IMR-90 (cell line): ENCODE results near the gene DPEP2NB. TPM values are rescaled to one million over a fixed set of nuclear protein-coding genes. Genes with fewer than 3 reads are reported as not detected.
A peak's percentile ranks its signal among the peaks of the same experiment; 100 is the strongest.

ENCODE experiments used
- ATAC-seq: fragments of 200-7000 bp; cut with Tn5 transposase; 2 replicates; pipeline ENCODE4 v1.9.1; 2020; ENCODE audit warnings: low read depth, mild to moderate bottlenecking, moderate library complexity
- BruUV-seq: library from RNA; stranded (reverse); fragments of 400-500 nt; replicated peaks from 2 replicates; lab custom pipeline; 2021; lab: Mats Ljungman, UMichigan
- CTCF ChIA-PET: fragments of 300-600 bp; formaldehyde crosslinking; extraction: SDS; loops from one replicate; lab custom pipeline; 2021; ENCODE audit warnings: antibody characterized with exemption; lab: Yijun Ruan, JAX
- POLR2A ChIA-PET: fragments of 300-600 bp; sonication (Branson Sonifier 250); formaldehyde crosslinking; loops from one replicate; lab custom pipeline; 2022; ENCODE audit warnings: antibody characterized with exemption; ENCODE audit not compliant: unreplicated experiment; lab: Charles Lee
- DNase-seq: peaks from one replicate; pipeline ENCODE4 v3.0.0; 2013
- H2AFZ ChIP-seq: replicated peaks from 2 replicates; pipeline ENCODE3; 2013; ENCODE audit warnings: low read length, mild to moderate bottlenecking; ENCODE audit not compliant: poor library complexity
- H2AK5ac ChIP-seq: 2 replicates; pipeline ENCODE4 v1.6.1; 2013; ENCODE audit warnings: low read depth, low read length, inconsistent platforms
- H2AK9ac ChIP-seq: replicated peaks from 2 replicates; pipeline ENCODE3; 2013; ENCODE audit warnings: mild to moderate bottlenecking, low read depth, low read length, moderate library complexity; ENCODE audit not compliant: poor library complexity
- H2BK120ac ChIP-seq: 2 replicates; pipeline ENCODE4 v1.6.1; 2013; ENCODE audit warnings: low read depth, low read length, inconsistent platforms
- H2BK15ac ChIP-seq: 3 replicates; pipeline ENCODE4 v1.6.1; 2013; ENCODE audit warnings: low read depth, low read length, inconsistent platforms
- H2BK20ac ChIP-seq: 2 replicates; pipeline ENCODE4 v1.6.1; 2013; ENCODE audit warnings: low read depth, mild to moderate bottlenecking, inconsistent platforms, low read length, moderate library complexity
- H2BK5ac ChIP-seq: 2 replicates; pipeline ENCODE4 v1.6.1; 2013; ENCODE audit warnings: mild to moderate bottlenecking, low read depth, low read length, inconsistent platforms; ENCODE audit not compliant: poor library complexity, severe bottlenecking
- H3K14ac ChIP-seq: replicated peaks from 2 replicates; pipeline ENCODE4 v1.6.1; 2013; ENCODE audit warnings: low read depth, low read length, inconsistent platforms
- H3K18ac ChIP-seq: 2 replicates; pipeline ENCODE4 v1.6.1; 2013; ENCODE audit warnings: low read depth, low read length, control low read depth
- H3K23ac ChIP-seq: 2 replicates; pipeline ENCODE4 v1.6.1; 2013; ENCODE audit warnings: low read depth, low read length, inconsistent platforms
- H3K27ac ChIP-seq: 2 replicates; pipeline ENCODE4 v1.5.1; 2013; ENCODE audit warnings: mild to moderate bottlenecking, control low read depth, low read length; ENCODE audit not compliant: insufficient read depth
- H3K27me3 ChIP-seq: 2 replicates; pipeline ENCODE4 v1.6.1; 2013; ENCODE audit warnings: low read length; ENCODE audit not compliant: control insufficient read depth, insufficient read depth
- H3K36me3 ChIP-seq: 2 replicates; pipeline ENCODE4 v1.6.1; 2013; ENCODE audit warnings: low read length, mixed read lengths; ENCODE audit not compliant: control insufficient read depth, insufficient read depth
- H3K4ac ChIP-seq: 2 replicates; pipeline ENCODE4 v1.6.1; 2013; ENCODE audit warnings: low read depth, low read length, inconsistent platforms
- H3K4me1 ChIP-seq: 2 replicates; pipeline ENCODE4 v1.6.1; 2013; ENCODE audit warnings: low read length, mixed read lengths; ENCODE audit not compliant: control insufficient read depth, insufficient read depth
- H3K4me2 ChIP-seq: 2 replicates; pipeline ENCODE4 v1.6.1; 2013; ENCODE audit warnings: low read depth, mild to moderate bottlenecking, control low read depth, low read length, moderate library complexity
- H3K4me3 ChIP-seq: 2 replicates; pipeline ENCODE4 v1.5.1; 2013; ENCODE audit warnings: low read depth, mild to moderate bottlenecking, control low read depth, low read length, moderate library complexity; ENCODE audit not compliant: insufficient read depth
- H3K56ac ChIP-seq: 2 replicates; pipeline ENCODE4 v1.6.1; 2013; ENCODE audit warnings: low read length, inconsistent platforms; ENCODE audit not compliant: insufficient read depth; ENCODE audit errors: extremely low read depth
- H3K79me1 ChIP-seq, 2 experiments: 2 replicates each; pipeline ENCODE4 v1.6.1; 2013; ENCODE audit warnings: low read length in 2 of 2, inconsistent platforms in 1 of 2, low read depth in 1 of 2
- H3K9ac ChIP-seq: 2 replicates; pipeline ENCODE4 v1.6.1; 2013; ENCODE audit warnings: low read depth, low read length, control low read depth
- H3K9me1 ChIP-seq: 2 replicates; pipeline ENCODE4 v1.6.1; 2013; ENCODE audit warnings: low read length, inconsistent platforms; ENCODE audit not compliant: insufficient read depth
- H3K9me3 ChIP-seq: 2 replicates; pipeline ENCODE4 v1.6.1; 2013; ENCODE audit warnings: low read length; ENCODE audit not compliant: control insufficient read depth, insufficient read depth
- H4K20me1 ChIP-seq: 2 replicates; pipeline ENCODE4 v1.6.1; 2013; ENCODE audit warnings: low read length, inconsistent platforms; ENCODE audit not compliant: insufficient read depth
- H4K5ac ChIP-seq: 2 replicates; pipeline ENCODE4 v1.6.1; 2013; ENCODE audit warnings: mild to moderate bottlenecking, low read depth, low read length, control low read depth
- H4K8ac ChIP-seq, 2 experiments: 2 replicates each; pipeline ENCODE4 v1.6.1; 2013; ENCODE audit warnings: low read depth in 2 of 2, low read length in 2 of 2, control low read depth in 1 of 2, inconsistent platforms in 1 of 2
- H4K91ac ChIP-seq: 2 replicates; pipeline ENCODE4 v1.6.1; 2013; ENCODE audit warnings: low read depth, low read length, inconsistent platforms; ENCODE audit not compliant: insufficient read depth
- BHLHE40 ChIP-seq: fragments of 150-350 bp; IDR thresholded peaks from 2 replicates; pipeline ENCODE4 v1.6.1; 2016; ENCODE audit warnings: mild to moderate bottlenecking, low read depth, low read length
- CEBPB ChIP-seq: IDR thresholded peaks from 2 replicates; pipeline ENCODE4 v1.6.1; 2012; ENCODE audit warnings: low read depth, low read length, improper control_type of control experiment
- CHD1 ChIP-seq: IDR thresholded peaks from 2 replicates; pipeline ENCODE4 v1.6.1; 2012; ENCODE audit warnings: low read depth, low read length, improper control_type of control experiment
- CTCF ChIP-seq: conservative IDR thresholded peaks from 2 replicates; pipeline ENCODE4 v1.5.1; 2012; ENCODE audit warnings: mild to moderate bottlenecking, low read depth, low read length, improper control_type of control experiment
- ELK1 ChIP-seq: fragments of 150-350 bp; IDR thresholded peaks from 2 replicates; pipeline ENCODE4 v1.6.1; 2016; ENCODE audit warnings: low read depth, mild to moderate bottlenecking, low read length, moderate library complexity, borderline replicate concordance
- FOS ChIP-seq: fragments of 150-350 bp; IDR thresholded peaks from 2 replicates; pipeline ENCODE4 v1.6.1; 2016; ENCODE audit warnings: low read depth, low read length
- MAFK ChIP-seq: IDR thresholded peaks from 2 replicates; pipeline ENCODE4 v1.6.1; 2012; ENCODE audit warnings: low read depth, low read length, improper control_type of control experiment
- MAZ ChIP-seq: IDR thresholded peaks from 2 replicates; pipeline ENCODE4 v1.6.1; 2012; ENCODE audit warnings: low read depth, mild to moderate bottlenecking, low read length, improper control_type of control experiment, moderate library complexity, borderline replicate concordance
- MXI1 ChIP-seq: IDR thresholded peaks from 2 replicates; pipeline ENCODE4 v1.6.1; 2012; ENCODE audit warnings: low read depth, mild to moderate bottlenecking, low read length, moderate library complexity, borderline replicate concordance
- NFE2L2 ChIP-seq: fragments of 150-350 bp; IDR thresholded peaks from 2 replicates; pipeline ENCODE4 v1.6.1; 2016; ENCODE audit warnings: low read depth, mild to moderate bottlenecking, low read length
- POLR2A ChIP-seq: IDR thresholded peaks from 2 replicates; pipeline ENCODE4 v1.6.1; 2012; ENCODE audit warnings: mild to moderate bottlenecking, low read depth, low read length
- RAD21 ChIP-seq: IDR thresholded peaks from 2 replicates; pipeline ENCODE4 v1.6.1; 2012; ENCODE audit warnings: low read length, improper control_type of control experiment
- RCOR1 ChIP-seq: IDR thresholded peaks from 2 replicates; pipeline ENCODE4 v1.6.1; 2012; ENCODE audit warnings: mild to moderate bottlenecking, low read length, improper control_type of control experiment; ENCODE audit not compliant: insufficient replicate concordance
- RFX5 ChIP-seq: IDR thresholded peaks from 2 replicates; pipeline ENCODE4 v1.8.0; 2012; ENCODE audit warnings: low read depth, mild to moderate bottlenecking, low read length, moderate library complexity
- SMC3 ChIP-seq: fragments of 150-350 bp; IDR thresholded peaks from 2 replicates; pipeline ENCODE4 v1.6.1; 2016; ENCODE audit warnings: low read depth, mild to moderate bottlenecking, antibody characterized with exemption, low read length, moderate library complexity
- USF2 ChIP-seq: fragments of 150-350 bp; IDR thresholded peaks from 2 replicates; pipeline ENCODE4 v1.6.1; 2017; ENCODE audit warnings: mild to moderate bottlenecking, antibody characterized with exemption, low read length, low read depth
- WGBS, 2 experiments: methylation state at CpG; one replicate each; pipeline versions ENCODE4 v1.1.5 to v1.1.7; 2013; ENCODE audit warnings: missing lambda C conversion rate in 2 of 2; ENCODE audit not compliant: insufficient read length in 1 of 2; ENCODE audit errors: extremely low coverage in 2 of 2; 5-methylcytosine and 5-hydroxymethylcytosine counted together
- dilution Hi-C: fragments of 300-500 bp; cut with HindIII; formaldehyde crosslinking; loops from one replicate; pipeline ENCODE4 v1.14.3; 2018; ENCODE audit warnings: low sequenced_read_pairs; ENCODE audit not compliant: unreplicated experiment
- in situ Hi-C: fragments of 300-500 bp; cut with MboI; formaldehyde crosslinking; loops from 3 replicates; pipeline ENCODE4 v1.14.3; 2019; ENCODE audit warnings: low sequenced_read_pairs, inconsistent platforms, mixed read lengths
- intact Hi-C: fragments of 100-400 bp; cut with micrococcal nuclease; formaldehyde crosslinking; loops from 2 replicates; pipeline ENCODE4 v1.10.0; 2022
- polyA plus RNA-seq, 3 experiments: library from polyadenylated mRNA; depleted of rRNA; stranded (reverse); fragments of >200 nt; gene quantifications; 2 replicates each; pipeline ENCODE4 v1.2.3, GENCODE V29; 2012; ENCODE audit warnings: low replicate concordance in 1 of 3
- total RNA-seq: library from RNA; depleted of rRNA; stranded (reverse); fragments of >200 nt; gene quantifications from 2 replicates; pipeline ENCODE4 v1.2.3, GENCODE V29; 2012

DPEP2NB gene
- total and polyA plus RNA-seq, 2 of the 4 experiments (the other 2 are of a cell fraction), result not detected

- no peak for ATAC-seq
- Histone ChIP-seq H2AK9ac (peak overlapping the region; percentile 94), H3K9me3 (no peaks in the 10 kb centered on the region), H3K4me2 (peak overlapping the region; percentile 31; the same call in 1 of the 2 replicates), H3K56ac (no peak overlapping the region), H3K79me1 (no peaks in the 10 kb centered on the region), H4K5ac (no peak overlapping the region), H3K9ac (no peak overlapping the region), H2AK5ac (peak overlapping the region; percentile 14; the same call in 1 of the 2 replicates), H2BK5ac (no peak overlapping the region), H3K4ac (no peak overlapping the region), H3K4me1 (peaks cover 4% of the 10 kb centered on the region; the same call in 1 of the 2 replicates), H3K27me3 (peaks cover 5% of the 10 kb centered on the region; the same call in 1 of the 2 replicates), H4K20me1 (no peaks in the 10 kb centered on the region; the same call in 1 of the 2 replicates), H3K27ac (no peak overlapping the region), H3K36me3 (no peaks in the 10 kb centered on the region), H3K23ac (no peak overlapping the region), H3K18ac (no peak overlapping the region), H3K14ac (no peak overlapping the region), H3K9me1 (no peaks in the 10 kb centered on the region; the same call in 1 of the 2 replicates), H2AFZ (peak overlapping the region; percentile 94), H2BK20ac (no peak overlapping the region), H4K91ac (no peak overlapping the region), H2BK15ac (no peak overlapping the region), H2BK120ac (no peak overlapping the region), H4K8ac (no peak overlapping the region), H3K4me3 (no peak overlapping the region)
- CTCF ChIA-PET, result no interaction called here
- in situ Hi-C loops, result no loop called here
- dilution Hi-C loops, result no loop called here
- BruUV-seq, result no TSS peak
- TF ChIP-seq NFE2L2, result no peak
- no peak for TF ChIP-seq FOS
- TF ChIP-seq MAFK, result no peak
- no peak for TF ChIP-seq CHD1
- TF ChIP-seq RAD21, result no peak
- no peak for TF ChIP-seq MXI1
- TF ChIP-seq POLR2A, result no peak
- no peak for TF ChIP-seq SMC3
- no peak for TF ChIP-seq RFX5
- no peak for TF ChIP-seq MAZ
- TF ChIP-seq CTCF, result no peak
- TF ChIP-seq RCOR1, result no peak
- TF ChIP-seq USF2, result no peak
- no peak for TF ChIP-seq CEBPB
- no peak for TF ChIP-seq ELK1
- TF ChIP-seq BHLHE40, result no peak
- POLR2A ChIA-PET, result no interaction called here
- DNase-seq, result no peak
- intact Hi-C loops, result loop anchor here (1.0 kb wide), 2 partner anchors 48 to 237 kb away; no protein-coding TSS in a partner anchor
- WGBS, 2 experiments, result 63% methylated on average over 6 of the region's 20 CpGs; no CpG with 5 or more reads in 1 of the 2 experiments
Observed at GRCh38 chr16:67992661-67993206, 23.0 kb downstream of the DPEP2NB start.
